Activated CD4-positive, alpha-beta T cell treated with anti-CD3 and anti-CD28 coated beads, Interleukin-2, amount 50 U/mL, for 16 hours (primary cell): Measurements from ENCODE around the gene PROM2.
"Not testable (repeated sequence)": the region's sequence is repeated elsewhere in the genome, so short reads cannot be mapped to it uniquely, and the experiment has no call there.

ENCODE experiments used
- DNase-seq: peaks from one replicate; pipeline ENCODE4 v3.0.0-alpha.2; 2020

Gene PROM2

DNA sequence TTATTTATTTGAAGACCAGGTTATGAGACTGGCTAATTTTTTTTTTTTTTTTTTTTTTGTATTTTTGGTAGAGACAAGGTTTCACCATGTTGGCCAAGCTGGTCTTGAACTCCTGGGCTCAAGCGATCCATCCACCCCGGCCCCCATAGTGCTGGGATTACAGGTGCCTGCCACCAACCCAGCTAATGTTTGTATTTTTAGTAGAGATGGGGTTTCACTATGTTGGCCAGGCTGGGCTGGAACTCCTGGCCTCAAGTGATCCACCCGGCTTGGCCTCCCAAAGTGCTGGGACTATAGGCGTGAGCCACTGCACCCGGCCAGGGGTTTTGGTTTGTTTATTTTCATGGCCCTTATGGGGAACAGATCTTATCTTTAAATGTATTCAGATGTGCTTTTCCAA lies 4.5 kb upstream of the PROM2 start:
- DNase-seq: not testable (repeated sequence)

GRCh38 chr2:95270541-95271081 lies 3.6 kb upstream of the PROM2 start:
- no peak for DNase-seq

- DNase-seq: no peak
These were observed 2.8 kb upstream of the PROM2 start for GRCh38 chr2:95271381-95271971.

- DNase-seq: no peak
These were observed 1.9 kb upstream of the PROM2 start for GRCh38 chr2:95272299-95272751.

DNA sequence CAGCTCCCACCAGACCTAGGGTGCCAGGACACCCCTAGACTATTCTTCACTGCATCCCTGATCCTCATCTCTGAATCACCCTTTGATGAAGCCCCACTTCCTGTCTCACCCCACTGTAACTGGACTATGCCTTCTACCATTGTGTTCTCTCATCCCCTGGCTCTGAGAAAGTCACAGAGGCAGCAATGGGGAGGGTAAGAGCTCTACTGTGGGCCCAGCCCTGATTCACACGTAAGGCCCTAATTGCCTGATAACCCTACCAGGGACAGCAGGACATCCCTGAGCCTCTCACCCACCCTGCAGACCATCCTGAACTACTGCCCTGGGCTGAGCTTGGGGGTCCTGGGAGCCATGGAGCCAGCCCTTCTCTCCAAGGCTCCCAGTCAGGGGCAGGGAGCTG lies 1.5 kb upstream of the PROM2 start:
- no peak for DNase-seq

- DNase-seq: no peak
These were observed 521 bp upstream of the PROM2 start for GRCh38 chr2:95273566-95274290.

- no peak for DNase-seq
These were observed 884 bp downstream of the PROM2 start for GRCh38 chr2:95275151-95275515.

GRCh38 chr2:95275601-95276243 lies 1.5 kb downstream of the PROM2 start:
- DNase-seq: no peak

- DNase-seq: no peak
These were observed 2.1 kb downstream of the PROM2 start for GRCh38 chr2:95276244-95276887.

- DNase-seq: no peak
These were observed 2.6 kb downstream of the PROM2 start for GRCh38 chr2:95276888-95277245.

DNA sequence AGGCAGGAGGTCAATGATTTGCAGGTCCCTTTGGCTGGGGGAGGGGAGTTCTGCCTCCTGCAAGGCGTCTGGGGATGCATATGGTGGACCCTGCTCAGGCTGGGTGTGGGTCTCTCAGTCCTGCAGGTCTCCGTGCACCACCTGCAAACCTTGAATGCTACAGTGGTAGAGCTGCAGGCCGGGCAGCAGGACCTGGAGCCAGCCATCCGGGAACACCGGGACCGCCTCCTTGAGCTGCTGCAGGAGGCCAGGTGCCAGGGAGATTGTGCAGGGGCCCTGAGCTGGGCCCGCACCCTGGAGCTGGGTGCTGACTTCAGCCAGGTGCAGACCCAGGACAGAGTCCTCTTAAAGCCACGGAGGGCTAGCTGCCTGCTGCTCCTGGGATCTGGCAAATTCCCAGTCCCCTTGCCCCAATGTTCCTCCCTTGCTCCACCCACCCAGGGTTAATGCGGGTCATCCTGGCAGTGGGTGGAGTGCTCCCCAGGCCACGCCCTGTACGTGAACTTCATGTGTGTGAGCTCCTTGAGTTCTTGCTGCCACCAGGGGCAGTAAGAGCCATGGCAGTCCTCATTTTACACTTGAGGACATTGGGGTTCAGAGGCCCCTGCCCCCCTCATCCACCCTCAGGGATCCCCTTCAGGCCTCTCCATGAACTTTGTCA lies 3.1 kb downstream of the PROM2 start:
- DNase-seq: no peak

DNA sequence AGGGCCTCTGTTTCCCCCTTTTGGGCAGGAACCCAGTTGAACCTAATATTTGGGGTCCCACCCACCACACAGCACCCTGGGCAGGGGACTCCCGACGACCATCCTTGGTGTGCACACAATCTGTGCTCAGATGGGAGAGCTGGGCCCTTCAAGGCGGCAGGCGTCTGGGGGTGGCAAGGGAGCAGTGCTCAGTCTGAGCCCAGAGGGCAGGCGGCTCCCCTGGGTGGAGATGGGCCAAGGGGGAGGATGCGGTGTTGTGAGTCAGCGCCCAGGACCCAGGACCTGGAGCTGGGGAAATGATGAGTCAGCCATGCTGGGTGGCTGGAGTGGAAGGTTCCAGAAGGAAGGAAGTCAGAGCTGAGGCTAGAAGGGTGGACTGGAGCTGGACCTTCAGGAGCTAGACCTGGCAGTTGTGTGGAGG lies 3.8 kb downstream of the PROM2 start:
- no peak for DNase-seq

- no peak for DNase-seq
These were observed 4.5 kb downstream of the PROM2 start for GRCh38 chr2:95278637-95279225.

GRCh38 chr2:95279435-95280035 lies 5.3 kb downstream of the PROM2 start:
- no peak for DNase-seq

GRCh38 chr2:95281071-95281470 lies 6.8 kb downstream of the PROM2 start:
- DNase-seq: no peak

DNA sequence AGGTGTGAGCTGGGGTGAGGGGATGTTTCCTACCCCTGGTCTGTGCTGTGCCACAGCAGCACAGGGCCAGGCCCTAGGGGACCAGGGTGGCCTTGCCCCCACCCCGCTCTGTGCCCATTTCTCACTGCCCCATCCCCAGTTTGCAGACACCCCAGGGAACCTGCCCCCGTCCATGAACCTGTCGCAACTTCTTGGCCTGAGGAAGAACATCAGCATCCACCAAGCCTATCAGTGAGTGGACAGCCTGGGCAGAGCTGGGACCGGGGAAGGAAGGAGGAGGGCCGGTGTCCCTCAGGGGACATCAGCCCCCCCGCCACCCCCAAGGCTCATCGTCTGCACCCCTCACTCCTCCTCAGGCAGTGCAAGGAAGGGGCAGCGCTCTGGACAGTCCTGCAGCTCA lies 7.5 kb downstream of the PROM2 start:
- no peak for DNase-seq

GRCh38 chr2:95282458-95282857 lies 8.2 kb downstream of the PROM2 start:
- DNase-seq: no peak

- DNase-seq: no peak
These were observed 9.3 kb downstream of the PROM2 start for GRCh38 chr2:95283562-95283961.

DNA sequence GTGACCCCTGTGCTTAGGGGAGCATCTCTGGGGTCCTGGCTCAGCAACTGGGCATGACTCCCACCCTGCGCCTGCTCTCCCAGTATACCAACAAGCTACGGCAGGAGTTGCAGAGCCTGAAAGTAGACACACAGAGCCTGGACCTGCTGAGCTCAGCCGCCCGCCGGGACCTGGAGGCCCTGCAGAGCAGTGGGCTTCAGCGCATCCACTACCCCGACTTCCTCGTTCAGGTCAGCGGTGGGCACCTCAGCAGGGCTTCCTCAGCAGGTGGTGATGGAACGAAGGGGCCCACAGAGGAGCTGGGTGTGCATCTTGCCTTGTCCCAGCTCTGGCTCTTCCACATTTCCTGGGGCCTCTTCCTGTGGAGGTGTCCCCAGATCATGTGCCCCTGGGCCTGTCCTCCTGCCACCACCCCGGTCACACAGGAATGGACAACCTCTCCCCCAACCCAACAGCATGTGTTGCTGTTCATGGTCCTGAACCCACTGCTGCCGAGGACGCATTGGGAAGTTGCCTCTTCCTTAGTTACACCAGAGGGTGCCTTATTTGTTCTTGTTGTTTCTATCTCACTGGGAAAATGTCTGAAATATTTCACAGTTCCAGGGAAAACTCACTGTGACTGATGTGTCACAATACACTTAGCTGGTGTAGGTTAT lies 10.8 kb downstream of the PROM2 start:
- no peak for DNase-seq

DNA sequence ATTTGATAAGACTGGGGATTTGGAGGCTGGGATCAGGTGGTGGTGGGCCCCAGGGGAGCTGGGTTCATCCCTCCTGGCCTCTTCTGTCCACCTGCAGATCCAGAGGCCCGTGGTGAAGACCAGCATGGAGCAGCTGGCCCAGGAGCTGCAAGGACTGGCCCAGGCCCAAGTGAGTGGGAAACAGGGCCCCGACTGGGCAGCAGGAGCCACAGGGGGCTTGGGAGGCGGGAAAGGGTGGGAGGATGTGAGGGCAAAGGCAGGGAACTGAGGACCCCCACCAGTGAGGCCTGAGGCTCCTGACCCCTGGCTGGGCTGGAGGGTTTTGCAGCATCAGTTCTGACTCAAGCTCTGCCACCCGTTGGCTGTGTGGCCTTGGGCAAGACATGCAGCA lies 11.3 kb downstream of the PROM2 start:
- DNase-seq: no peak

- no peak for DNase-seq
These were observed 13.1 kb downstream of the PROM2 start for GRCh38 chr2:95287336-95287735.

DNA sequence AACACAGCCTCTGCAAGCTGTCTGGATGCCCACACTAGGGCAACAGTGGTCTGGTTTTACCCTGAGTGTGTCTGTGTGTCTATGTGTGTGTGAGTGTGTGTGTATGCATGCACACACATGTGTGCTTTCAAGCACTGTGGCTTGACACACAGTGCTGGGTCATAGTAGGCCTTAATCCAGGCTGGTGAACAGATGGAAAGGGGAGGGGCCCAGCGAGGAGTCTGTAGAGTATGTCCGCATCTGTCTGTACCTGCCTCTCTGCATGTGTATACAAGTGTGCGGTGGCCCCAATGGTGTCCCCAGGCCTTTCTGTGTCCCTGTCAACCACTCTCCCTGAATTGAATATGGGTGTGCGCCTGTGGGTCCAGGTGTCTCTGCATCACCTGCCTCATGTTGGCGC lies 13.6 kb downstream of the PROM2 start:
- no peak for DNase-seq
